AML-193 (cell line): ENCODE data around the gene OLR1.
"Not testable (repeated sequence)": the region's sequence is repeated elsewhere in the genome, so short reads cannot be mapped to it uniquely, and the experiment has no call there.

Experiments
- DNase-seq, 2 experiments: peaks; one replicate each; lab custom pipeline; 2025; lab: John Stamatoyannopoulos, UW

Gene OLR1

GRCh38 chr12:10190558-10191388, 18.8 kb upstream of the OLR1 start:
- peak; percentile 74 to 77 for DNase-seq

GRCh38 chr12:10189653-10190052, 17.7 kb upstream of the OLR1 start:
- DNase-seq, result no peak

- DNase-seq, result not testable (repeated sequence)
Observed at GRCh38 chr12:10186958-10187357, 15.0 kb upstream of the OLR1 start.

- no peak for DNase-seq
Observed at GRCh38 chr12:10186299-10186698, 14.4 kb upstream of the OLR1 start.

GRCh38 chr12:10184261-10184843, 12.4 kb upstream of the OLR1 start:
- DNase-seq, result peak; percentile 7 to 12

GRCh38 chr12:10182354-10183049, 10.6 kb upstream of the OLR1 start:
- peak; percentile 73 to 78 for DNase-seq

- no peak for DNase-seq
Observed at GRCh38 chr12:10179776-10180181, 7.8 kb upstream of the OLR1 start.

- DNase-seq, result no peak
Observed at GRCh38 chr12:10178821-10179220, 6.9 kb upstream of the OLR1 start, which contains the start of gene TMEM52B. Gene TMEM52B (plus strand): TSS chr12:10179032. CDS start chr12:10179575, 543 bp downstream.

GRCh38 chr12:10175846-10176636, 4.1 kb upstream of the OLR1 start:
- no peak for DNase-seq

- no peak for DNase-seq
Observed at GRCh38 chr12:10174986-10175614, 3.2 kb upstream of the OLR1 start.

GRCh38 chr12:10170216-10170615, 1.7 kb downstream of the OLR1 start:
- DNase-seq, result peak; percentile 77 to 78

- no peak for DNase-seq
Observed at GRCh38 chr12:10169104-10169503, 2.8 kb downstream of the OLR1 start.

- DNase-seq, result peak; percentile 90 to 96
Observed at GRCh38 chr12:10167599-10167998, 4.3 kb downstream of the OLR1 start.

- DNase-seq, result no peak
Observed at GRCh38 chr12:10165421-10165820, 6.5 kb downstream of the OLR1 start.

GRCh38 chr12:10163084-10163483, 8.8 kb downstream of the OLR1 start:
- no peak for DNase-seq

- DNase-seq, result no peak
Observed at GRCh38 chr12:10160617-10161385, 11.1 kb downstream of the OLR1 start.

GRCh38 chr12:10159280-10159679, 12.7 kb downstream of the OLR1 start:
- DNase-seq, result no peak

- no peak for DNase-seq
Observed at GRCh38 chr12:10158406-10158805, 13.5 kb downstream of the OLR1 start.

- no peak for DNase-seq
Observed at GRCh38 chr12:10155966-10156365, 16.0 kb downstream of the OLR1 start.

GRCh38 chr12:10154145-10154496, 17.8 kb downstream of the OLR1 start:
- DNase-seq, result no peak
